GM04503 (cell line): ENCODE results near the gene PURB.
"Not testable (repeated sequence)": the region's sequence is repeated elsewhere in the genome, so short reads cannot be mapped to it uniquely, and the experiment has no call there.

Source experiments
- DNase-seq: peaks from one replicate; pipeline ENCODE4 v3.0.0-alpha.2; 2012; ENCODE audit warnings: low read depth

Gene PURB

GRCh38 chr7:44891791-44892190 is 6.5 kb upstream of the PURB start:
- no peak for DNase-seq

- DNase-seq = no peak
Measured at GRCh38 chr7:44891372-44891771, 6.0 kb upstream of the PURB start.

- no peak for DNase-seq
Measured at GRCh38 chr7:44889086-44889781, 3.9 kb upstream of the PURB start.

- DNase-seq = no peak
Measured at GRCh38 chr7:44887293-44887692, 2.0 kb upstream of the PURB start.

- DNase-seq = peak; percentile 19
Measured at GRCh38 chr7:44884621-44885393, 523 bp downstream of the PURB start.

GRCh38 chr7:44883961-44884620 is 1.2 kb downstream of the PURB start:
- no peak for DNase-seq

- no peak for DNase-seq
Measured at GRCh38 chr7:44882899-44883298, 2.4 kb downstream of the PURB start.

- DNase-seq = peak; percentile 20
Measured at GRCh38 chr7:44881610-44882009, 3.7 kb downstream of the PURB start.

GRCh38 chr7:44881066-44881600 is 4.2 kb downstream of the PURB start:
- DNase-seq = no peak

GRCh38 chr7:44880317-44881018 is 4.9 kb downstream of the PURB start:
- no peak for DNase-seq

- no peak for DNase-seq
Measured at GRCh38 chr7:44876393-44876792, 8.9 kb downstream of the PURB start.

- no peak for DNase-seq
Measured at GRCh38 chr7:44875241-44875640, 10.1 kb downstream of the PURB start.

GRCh38 chr7:44872787-44873186 is 12.5 kb downstream of the PURB start:
- no peak for DNase-seq

- not testable (repeated sequence) for DNase-seq
Measured at GRCh38 chr7:44871918-44872317, 13.4 kb downstream of the PURB start.

- DNase-seq = not testable (repeated sequence)
Measured at GRCh38 chr7:44870780-44871179, 14.6 kb downstream of the PURB start.

GRCh38 chr7:44870336-44870735 is 15.0 kb downstream of the PURB start:
- not testable (repeated sequence) for DNase-seq

GRCh38 chr7:44867073-44867995 is 18.0 kb downstream of the PURB start:
- DNase-seq = peak; percentile 69

- not testable (repeated sequence) for DNase-seq
Measured at GRCh38 chr7:44861949-44862348, 23.4 kb downstream of the PURB start.

GRCh38 chr7:44858161-44858560 is 27.2 kb downstream of the PURB start:
- DNase-seq = no peak

GRCh38 chr7:44854644-44855364 is 30.5 kb downstream of the PURB start:
- DNase-seq = no peak
